A673 (cell line): ENCODE results near the gene MICALL1.

Source experiments
- EZH2 ChIP-seq: fragments of 200-600 bp; sonication (generic); IDR thresholded peaks from 2 replicates; pipeline ENCODE4 v1.6.1; 2017; ENCODE audit warnings: borderline replicate concordance, low read depth, mild to moderate bottlenecking, mixed read lengths, antibody characterized with exemption, low read length; ENCODE audit not compliant: poor library complexity, severe bottlenecking
- TF ChIP-seq, protein P1 (sequence below): fragments of 300-800, 200-600 bp; sonication (generic); conservative IDR thresholded peaks from 2 replicates; pipeline ENCODE4 v1.5.1; 2017; ENCODE audit warnings: low read depth, mild to moderate bottlenecking, antibody characterized with exemption, low read length, moderate library complexity, mixed read lengths

DNA sequence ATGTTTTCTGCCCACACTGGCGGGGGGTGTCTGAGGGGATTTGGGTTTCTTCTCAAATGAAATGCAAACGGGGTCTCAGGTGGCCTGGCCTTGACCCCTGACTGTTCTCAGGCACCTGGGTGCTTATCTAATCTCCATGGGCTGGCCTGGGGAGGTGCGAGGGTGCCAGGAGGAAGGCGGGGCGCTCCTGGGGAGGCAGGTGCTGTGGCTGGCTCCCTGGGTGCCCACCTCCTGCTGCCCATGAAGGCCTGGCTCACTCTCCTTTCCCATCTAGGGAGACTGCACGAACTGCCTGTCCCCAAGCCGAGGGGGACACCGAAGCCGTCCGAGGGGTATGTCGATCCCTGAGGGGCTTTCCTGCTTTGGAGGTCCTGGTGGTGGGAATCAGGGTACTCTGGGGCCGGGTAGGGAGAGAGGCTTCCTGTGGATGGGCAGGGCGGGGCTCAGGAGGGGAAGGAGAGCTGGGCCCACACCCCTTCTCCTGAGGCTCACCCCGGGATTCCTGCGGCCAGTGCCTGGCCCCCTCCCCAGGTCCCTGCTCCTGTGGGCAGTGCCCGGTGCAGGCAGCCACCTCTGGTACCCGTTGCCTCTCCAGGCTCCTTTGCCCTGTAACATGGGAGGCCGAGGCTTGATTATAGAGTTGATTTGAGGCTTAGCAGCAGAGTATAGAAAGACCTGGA, 18.4 kb downstream of the MICALL1 start:
- TF ChIP-seq EZH2: no peak
- TF ChIP-seq, protein P1, sequence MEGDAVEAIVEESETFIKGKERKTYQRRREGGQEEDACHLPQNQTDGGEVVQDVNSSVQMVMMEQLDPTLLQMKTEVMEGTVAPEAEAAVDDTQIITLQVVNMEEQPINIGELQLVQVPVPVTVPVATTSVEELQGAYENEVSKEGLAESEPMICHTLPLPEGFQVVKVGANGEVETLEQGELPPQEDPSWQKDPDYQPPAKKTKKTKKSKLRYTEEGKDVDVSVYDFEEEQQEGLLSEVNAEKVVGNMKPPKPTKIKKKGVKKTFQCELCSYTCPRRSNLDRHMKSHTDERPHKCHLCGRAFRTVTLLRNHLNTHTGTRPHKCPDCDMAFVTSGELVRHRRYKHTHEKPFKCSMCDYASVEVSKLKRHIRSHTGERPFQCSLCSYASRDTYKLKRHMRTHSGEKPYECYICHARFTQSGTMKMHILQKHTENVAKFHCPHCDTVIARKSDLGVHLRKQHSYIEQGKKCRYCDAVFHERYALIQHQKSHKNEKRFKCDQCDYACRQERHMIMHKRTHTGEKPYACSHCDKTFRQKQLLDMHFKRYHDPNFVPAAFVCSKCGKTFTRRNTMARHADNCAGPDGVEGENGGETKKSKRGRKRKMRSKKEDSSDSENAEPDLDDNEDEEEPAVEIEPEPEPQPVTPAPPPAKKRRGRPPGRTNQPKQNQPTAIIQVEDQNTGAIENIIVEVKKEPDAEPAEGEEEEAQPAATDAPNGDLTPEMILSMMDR: no peak
